GM12874 (cell line): ENCODE results near the gene ZNHIT1.

Source experiments
- CTCF ChIP-seq: IDR thresholded peaks from 2 replicates; pipeline ENCODE4 v1.5.1; 2011; ENCODE audit warnings: low read depth, mild to moderate bottlenecking, control low read depth, low read length, moderate library complexity; ENCODE audit not compliant: insufficient read depth

The ZNHIT1 gene

GRCh38 chr7:101217388-101218235, at the start of gene ZNHIT1, which contains the start of gene PLOD3:
TSS of gene ZNHIT1 (plus strand) at chr7:101218165. CDS start at chr7:101218196, 31 bp downstream.
TSS of gene PLOD3 (minus strand) at chr7:101217581. CDS start at chr7:101217274, 307 bp downstream.
- TF ChIP-seq CTCF, result 0 out of 2 replicates have a peak, but pooled peaks have one; percentile 18

DNA sequence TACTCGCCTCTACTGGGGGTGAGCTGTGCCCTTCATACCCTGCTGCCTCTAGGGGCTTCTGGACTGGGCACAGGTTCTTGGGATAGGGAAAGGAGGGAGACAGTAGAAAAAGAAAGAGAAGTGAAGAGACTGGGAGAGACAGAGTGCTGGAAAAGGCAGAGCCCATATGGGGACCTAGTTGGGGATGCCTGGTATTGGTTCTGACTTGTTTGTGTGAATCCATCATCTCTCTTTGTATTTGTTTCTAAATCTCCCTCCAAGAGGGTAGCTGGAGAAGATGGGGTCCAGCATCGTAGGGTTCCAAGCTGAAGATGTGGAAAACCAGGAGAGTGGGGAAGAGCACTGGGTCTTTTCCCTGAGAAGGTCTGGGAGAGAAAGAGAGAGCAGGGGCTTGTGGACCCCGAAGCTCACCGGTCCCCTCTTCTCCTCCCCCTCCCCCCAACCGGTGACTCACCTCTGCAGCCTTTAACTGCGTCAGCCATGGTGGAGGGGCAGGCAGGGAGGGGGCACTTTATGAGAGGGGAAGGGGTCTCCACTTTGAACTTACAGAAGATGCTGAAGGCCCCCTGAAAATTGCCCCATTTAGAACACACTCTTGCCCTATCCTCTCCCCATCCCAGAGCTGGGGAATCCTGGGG, 49.4 kb upstream of the ZNHIT1 start:
- TF ChIP-seq CTCF, result no peak

DNA sequence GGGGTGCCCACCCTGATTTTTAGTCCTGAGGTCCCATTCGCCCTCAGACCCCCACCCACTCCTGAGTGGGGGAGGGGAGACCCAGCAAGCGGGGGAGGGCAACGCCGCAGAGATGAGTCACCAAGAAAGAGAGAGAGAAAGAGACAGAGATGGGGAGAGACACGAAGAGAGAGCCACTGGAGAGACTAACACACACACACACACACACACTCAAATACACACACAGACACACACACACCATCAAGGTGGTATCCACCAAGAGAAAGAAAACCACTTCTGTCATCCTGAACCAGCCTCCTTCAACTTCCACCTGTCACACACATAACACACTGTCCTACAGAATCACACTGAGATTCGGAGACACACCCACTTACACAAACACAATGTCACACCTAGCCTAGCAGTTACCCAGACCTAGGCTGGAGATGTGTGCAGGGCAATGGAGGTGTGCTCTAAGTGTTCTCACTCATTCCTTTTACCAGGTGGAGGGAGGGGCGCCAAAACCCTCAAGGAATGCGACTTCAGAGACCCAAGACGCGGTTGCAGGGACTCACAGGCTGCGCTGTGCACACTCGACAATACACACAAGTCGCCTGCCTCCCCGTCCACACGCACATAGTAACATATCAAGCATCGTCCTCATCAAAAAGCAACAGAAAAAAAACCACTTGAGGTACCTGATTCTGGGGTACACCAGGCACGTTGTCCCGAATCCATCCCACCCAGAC, 48.7 kb upstream of the ZNHIT1 start:
- TF ChIP-seq CTCF, result no peak

DNA sequence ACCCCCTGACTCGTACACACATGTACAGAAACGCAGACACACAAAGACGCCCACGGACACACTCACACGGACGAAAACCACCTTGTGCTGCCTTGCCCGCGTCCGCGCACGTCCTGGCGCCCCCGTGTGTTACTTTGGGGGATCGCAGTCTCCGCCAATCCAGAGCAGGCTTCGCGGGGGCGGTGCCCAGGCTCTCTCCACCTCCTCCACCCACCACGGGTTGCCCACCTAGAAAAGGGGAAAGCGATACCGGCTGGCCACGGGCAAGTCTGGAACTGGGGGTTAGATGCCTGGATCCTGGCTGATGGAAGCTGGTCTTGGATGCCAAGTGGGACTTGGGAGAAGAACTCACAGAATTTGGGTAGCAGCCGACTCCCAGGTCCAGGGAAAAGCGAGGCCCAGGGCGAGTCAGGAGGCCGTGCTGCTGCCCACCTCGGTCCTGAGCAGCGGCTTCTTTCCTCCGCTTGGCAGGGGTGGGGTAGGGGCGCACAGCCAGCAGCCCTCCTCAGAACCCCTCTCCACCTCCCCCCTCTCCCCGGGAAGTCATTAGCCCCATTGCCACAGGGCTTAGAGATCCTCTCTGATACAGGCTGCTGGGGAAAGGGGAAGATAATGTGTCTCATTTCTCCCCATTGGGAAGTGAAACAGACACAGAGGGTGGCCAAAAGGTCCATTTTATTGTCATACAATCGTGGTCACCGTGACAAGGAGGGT, 48.0 kb upstream of the ZNHIT1 start:
- peak; percentile 97 for TF ChIP-seq CTCF

DNA sequence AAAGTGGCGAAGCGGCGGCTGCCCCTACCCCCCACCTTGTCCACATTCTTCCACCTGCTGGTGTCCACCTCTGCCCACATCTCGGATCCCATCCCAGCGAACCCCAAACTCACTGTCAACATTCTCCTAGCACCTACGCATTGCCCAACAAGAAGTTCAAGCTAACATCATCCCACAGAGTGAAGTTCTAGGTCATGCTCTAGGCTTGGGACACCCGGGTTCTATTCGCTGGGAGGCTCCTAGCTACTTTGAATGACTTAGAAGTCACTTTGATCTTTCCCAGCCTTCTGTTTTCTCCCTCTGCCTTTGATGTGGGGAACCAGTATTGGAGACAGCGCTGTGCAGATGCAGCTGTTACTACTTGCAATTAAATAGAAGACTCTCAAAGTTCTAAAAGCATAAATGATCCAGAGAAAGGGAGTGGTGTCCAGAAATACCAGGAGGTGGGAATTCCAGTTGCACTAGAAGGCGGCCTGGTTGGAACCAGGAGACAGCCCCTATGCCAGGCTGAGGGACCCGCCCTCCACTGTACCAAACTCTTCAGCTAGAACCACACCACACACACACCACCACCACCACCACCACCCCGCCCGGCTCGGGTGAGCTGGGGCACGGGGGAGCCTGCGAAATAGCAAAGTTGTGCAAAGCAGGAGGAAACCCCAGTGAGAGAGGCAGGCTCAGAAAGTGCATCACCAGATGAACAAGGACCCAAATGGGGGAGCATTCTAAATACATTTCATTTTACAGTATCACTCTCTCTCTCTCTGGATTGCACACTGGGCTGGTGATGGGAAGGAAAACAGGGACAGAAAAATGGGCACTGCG, 47.1 kb upstream of the ZNHIT1 start:
- no peak for TF ChIP-seq CTCF

- TF ChIP-seq CTCF, result no peak
Observed at GRCh38 chr7:101171442-101171837, 46.5 kb upstream of the ZNHIT1 start.
